ENCODE data around the gene THSD8.
A peak's percentile ranks its signal among the peaks of the same experiment; 100 is the strongest.
"Not testable (repeated sequence)": the region's sequence is repeated elsewhere in the genome, so short reads cannot be mapped to it uniquely, and the experiment has no call there.

The THSD8 gene

DNA sequence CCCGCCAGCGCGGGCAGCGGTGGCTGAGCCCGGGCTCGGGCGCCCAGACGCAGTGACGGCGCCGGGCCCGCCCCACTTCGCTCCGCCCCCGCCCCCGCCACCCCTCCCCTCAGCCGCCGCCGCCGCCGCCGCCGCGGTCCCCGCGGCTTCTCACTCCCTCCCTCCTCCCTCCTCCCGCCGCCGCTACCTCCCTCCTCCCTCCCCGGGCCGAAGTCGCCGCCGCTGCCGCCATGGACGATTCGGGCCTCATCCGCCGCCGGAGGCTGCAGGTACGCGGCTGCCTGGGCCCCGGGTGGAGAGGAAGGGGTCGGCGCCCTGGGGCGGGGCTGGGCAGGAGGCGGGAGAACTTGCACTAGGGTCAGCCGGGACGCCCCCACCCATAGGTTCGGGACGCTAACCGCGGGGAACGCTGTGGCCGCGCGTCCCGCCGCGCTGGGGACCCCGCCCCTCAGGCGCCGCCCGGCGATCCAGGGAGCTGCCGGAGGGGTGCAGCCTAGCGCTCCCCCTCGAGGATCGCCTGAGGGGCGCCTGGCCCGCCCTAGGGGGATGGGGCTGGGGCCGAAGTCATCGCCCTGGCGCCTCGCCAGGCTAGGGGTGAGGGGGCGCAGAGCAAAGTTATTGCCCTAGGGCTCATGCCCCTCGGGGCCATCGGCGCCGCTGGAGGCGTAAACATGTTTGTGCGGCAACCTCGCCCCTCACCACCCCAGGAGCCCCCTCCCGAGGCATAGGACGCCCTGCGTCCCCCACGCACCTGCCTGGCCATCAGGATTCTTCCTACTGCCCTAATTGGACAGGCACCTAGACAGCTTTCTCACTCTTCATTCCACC is 32.1 kb downstream of the THSD8 start:
- DNase-seq = peak; percentile 57

DNA sequence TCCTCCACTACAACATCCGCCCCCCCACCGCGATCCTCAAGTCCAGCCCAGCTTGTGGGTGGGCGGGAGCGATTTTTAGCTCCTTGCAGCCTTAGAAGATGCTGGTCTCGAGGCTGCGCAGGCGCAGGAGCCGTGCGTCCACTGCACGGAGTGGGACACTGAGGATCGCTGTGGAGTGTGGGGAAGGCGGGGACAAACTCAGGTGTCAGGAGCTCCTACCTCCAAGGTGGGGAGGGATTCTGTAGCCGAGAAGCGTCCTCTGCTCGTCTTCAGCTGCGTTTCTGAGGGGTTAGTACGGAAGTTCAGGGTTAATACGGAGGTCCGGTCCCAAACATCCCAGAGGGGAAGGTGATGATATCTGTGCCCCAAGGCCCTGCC is 32.7 kb downstream of the THSD8 start, which contains the start of gene RTBDN:
Gene RTBDN, minus strand, starts transcription at position 14 of the 378 bp plus-strand sequence. CDS start 4,600 bp downstream, outside the sequence.
- DNase-seq = peak; percentile 50

DNA sequence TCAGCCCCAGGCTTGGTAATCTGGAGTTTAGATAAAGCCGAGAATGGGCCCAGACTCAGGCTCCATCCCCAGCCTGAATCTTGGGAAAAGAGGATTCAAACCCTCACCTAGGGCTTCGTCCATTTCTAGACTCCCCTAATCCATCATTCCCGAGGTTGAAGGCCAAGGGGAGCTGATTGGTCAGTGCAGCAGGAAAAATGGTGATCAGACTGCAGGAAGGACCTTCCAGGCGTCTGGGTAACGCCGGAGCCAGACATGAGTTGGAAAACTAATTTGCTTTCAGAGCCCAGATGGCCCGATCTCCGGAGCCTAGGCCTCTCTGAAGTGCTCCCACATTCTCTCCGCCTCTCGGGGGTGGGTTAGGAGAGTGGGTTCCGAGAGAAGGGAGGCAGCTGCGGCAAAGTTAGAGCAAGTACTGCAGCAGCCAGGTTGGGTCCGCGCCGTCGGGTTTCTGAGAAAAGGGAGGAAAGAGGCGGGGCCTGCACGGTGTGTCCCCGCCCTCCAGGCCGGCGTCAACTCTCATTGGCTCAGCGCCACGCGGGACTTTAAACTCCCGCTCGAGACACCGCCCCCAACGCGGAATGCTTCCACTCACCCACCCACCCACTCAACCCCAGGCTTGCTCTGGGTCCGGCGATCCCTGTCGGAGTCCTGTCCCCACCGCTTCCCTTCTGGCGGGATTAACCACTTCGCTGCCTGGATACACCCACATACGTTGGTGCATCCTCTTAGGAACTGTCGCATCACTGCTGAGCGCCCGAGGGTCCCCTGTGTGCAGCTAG is 33.3 kb downstream of the THSD8 start:
- peak; percentile 56 for DNase-seq

DNA sequence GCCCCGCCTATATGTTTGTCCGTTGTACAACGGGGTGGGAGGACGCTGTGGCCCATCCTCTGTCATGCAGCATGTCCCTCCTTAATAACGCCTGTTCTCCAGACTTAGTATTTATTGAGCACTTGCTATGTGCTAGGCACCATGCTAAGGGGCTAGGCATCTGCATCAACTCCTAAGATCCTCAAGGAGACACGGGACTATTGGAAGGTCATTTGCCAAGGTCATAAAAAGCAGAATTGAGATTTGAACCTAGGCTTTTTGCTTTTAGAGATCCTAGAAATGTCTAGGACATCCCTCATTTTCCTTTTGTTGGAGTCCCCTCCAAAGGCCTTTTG is 34.6 kb downstream of the THSD8 start:
- DNase-seq = no peak

DNA sequence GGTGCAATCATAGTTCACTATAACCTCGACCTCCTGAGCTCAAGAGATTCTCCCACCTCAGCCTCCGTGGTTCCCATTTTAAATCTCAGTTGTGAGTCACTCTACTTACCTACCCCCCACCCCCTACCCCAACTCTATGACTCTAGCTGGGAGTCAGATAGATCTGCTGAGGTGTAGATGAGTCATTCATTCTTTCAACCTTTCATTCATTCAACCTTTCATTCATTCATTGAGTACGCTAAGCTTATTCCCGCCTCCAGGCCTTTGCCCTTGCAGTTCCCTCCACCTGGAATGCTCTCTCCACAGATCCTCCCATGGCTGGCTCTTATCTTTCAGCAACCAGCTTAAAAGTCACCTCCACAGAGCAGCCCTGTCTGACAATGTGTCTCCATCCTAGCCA is 35.4 kb downstream of the THSD8 start:
- DNase-seq = no peak

DNA sequence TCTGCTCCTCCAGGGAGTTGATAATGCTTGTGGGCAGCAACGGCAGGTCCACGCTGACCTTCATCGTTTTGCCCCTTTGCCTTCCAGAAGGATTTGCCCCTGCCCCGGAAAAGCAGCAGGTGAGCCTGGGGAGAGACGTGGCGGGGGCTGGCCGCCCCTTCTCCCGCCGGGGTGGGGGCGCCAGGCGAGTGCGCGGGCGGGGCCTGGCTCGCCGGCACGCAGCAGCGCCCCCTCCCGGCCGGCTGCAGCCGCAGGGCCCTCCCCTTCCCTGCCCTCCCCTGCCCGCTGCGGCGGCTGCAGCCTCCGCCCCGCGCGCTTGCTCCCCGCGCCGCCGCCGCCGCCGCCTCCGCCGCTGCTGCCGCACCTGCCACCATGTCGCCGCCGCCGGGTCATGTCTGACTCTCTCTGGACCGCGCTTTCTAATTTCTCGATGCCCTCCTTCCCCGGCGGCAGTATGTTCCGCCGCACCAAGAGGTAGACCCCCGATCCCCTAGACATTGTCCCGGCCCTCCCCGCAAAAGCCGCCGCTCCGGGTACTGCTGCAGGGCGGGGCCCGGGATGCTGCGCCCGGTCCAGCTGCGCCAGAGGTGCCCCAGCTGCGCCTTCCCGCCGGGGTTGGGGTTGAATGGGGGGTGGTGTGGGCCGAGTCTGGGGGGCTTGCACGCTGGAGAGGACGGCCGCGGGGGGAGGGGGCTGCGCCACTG is 36.5 kb downstream of the THSD8 start, which contains the start of gene MAST1:
Gene MAST1, plus strand, starts transcription at position 334 of the 704 bp plus-strand sequence. Its CDS starts 58 bp downstream, at position 392.
- peak; percentile 64 for DNase-seq

DNA sequence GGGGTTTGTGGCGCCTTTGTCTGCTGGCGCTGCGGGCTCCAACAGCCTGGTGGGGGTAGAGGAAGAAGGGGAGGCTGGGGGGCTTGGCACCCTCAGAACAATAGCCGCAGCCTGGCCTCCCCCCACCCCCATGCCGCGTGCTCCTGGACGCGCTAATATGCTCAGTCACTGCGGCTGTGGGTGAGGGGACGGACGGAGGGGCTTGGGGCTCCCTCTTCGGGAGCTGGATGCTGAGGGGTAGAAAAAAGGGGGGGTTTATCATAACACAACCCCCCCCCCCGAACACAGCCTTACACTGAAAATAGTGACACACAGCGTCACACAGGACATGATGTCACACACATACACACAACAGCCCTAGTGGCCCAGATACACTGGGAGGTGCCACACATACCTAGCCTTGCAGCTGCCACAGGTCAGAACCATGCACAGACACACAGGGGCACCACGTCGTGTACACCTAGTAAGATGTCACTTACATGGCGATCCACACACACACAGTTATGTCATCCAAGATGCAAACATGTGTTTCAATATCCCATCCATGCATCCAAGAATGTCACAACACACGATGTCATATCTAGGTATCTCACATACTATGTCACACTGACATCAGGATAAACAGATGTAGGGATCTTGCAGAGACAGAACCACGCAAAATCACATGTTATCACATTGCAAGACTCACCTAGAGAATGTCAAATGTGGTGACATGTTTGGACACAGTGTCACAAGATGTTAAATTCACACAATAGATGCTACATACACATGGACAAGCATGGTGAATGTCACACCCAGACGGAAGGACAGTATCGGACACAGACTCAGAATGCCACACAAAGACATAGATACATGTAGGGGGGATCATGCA is 37.3 kb downstream of the THSD8 start:
- peak; percentile 49 for DNase-seq

DNA sequence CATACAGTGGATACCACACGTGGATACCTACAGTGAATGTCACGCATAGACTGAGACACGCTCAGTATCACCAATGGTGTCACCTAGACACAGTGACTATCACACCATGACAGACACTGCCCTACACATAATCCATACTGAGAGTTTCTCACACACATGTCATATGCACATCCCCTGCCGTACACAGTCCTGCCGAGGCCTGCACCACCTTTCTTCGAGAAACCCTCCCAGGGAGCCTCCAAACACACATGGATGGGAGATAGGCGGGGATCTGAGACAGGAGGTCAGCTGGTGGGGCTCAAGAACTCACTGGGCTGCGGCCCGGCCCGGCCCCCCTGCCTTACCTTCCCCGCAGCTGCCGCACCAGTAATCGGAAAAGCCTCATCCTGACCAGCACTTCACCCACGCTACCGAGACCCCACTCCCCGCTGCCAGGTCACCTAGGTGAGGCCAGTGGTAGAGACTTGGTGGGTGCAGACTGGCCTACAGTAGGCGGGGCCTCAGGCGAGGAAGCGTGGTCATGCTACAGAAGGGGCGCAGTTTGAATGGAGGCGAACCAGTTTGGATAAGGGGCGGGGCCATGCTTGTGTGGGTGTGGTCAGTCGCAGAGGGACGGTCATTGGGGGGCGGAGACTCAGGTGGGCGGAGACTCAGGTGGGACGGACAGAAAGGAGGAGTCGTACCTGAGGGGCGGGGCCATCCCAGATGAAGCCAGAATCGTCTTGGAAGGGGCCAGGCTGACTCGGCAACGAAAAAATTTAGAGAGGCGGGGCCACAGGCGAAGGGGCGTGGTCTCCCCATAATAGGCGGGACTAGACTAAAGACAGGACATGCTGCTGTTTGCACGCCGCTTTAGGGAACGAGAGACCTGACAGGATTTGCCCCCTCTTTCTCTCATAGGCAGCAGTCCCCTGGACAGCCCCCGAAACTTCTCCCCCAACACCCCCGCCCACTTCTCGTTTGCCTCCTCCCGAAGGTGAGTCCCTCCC is 38.5 kb downstream of the THSD8 start:
- DNase-seq = peak; percentile 32

DNA sequence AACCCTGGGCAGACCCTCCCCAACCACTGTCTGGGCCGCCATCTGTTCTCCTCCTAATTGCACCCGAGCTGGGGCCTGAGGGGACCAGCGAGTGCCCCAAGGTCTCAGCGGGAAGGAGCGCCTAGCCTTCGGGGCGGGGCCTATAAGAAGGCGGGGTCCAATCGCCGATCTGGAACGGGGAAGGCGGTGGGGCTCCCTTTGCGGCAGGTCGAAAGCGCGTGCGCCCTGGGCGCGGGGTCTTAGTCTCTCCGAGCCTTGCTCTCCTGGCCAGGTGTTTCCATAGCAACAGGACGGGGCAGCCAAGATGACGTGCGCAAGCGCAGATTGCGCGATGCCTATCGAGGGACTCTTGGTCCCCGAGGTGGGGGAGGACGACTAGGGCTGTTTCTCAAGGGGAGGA is 39.2 kb downstream of the THSD8 start:
- no peak for DNase-seq

DNA sequence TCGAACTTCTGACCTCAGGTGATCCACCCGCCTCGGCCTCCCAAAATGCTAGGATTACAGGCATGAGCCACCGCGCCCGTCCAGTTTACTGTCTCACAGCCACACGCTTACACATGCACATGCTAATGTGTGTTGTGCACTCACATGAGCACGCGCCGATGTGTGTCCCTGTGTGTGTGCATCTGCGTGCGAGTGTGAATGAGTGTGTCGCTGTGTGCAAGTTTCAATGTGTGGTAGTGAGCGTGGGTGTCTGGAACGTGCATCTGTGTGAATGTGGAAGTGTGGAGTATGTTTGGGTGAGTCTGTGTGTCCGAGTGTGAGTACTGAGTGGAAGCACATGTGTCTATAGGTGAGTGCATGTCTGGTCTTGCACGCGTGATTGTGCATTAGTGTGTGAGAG is 40.6 kb downstream of the THSD8 start:
- DNase-seq = no peak

DNA sequence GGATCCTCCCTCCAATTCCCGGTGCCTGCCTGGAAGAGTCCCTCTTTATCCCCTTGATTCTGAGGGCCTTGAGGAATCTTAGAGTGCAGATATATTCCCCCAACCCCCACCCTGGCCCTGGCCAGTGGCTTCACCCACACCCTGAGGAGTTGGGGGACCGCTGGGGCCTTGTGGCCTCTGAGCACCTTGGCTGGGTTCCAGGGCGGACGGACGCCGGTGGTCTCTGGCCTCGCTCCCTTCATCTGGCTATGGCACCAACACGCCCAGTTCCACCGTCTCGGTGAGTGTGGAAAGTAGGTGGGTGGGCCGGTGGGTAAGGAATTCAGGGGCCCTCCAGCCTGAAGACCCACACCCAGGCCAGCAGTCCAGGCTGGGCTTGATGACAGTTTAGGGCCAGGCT is 41.5 kb downstream of the THSD8 start:
- DNase-seq = no peak

DNA sequence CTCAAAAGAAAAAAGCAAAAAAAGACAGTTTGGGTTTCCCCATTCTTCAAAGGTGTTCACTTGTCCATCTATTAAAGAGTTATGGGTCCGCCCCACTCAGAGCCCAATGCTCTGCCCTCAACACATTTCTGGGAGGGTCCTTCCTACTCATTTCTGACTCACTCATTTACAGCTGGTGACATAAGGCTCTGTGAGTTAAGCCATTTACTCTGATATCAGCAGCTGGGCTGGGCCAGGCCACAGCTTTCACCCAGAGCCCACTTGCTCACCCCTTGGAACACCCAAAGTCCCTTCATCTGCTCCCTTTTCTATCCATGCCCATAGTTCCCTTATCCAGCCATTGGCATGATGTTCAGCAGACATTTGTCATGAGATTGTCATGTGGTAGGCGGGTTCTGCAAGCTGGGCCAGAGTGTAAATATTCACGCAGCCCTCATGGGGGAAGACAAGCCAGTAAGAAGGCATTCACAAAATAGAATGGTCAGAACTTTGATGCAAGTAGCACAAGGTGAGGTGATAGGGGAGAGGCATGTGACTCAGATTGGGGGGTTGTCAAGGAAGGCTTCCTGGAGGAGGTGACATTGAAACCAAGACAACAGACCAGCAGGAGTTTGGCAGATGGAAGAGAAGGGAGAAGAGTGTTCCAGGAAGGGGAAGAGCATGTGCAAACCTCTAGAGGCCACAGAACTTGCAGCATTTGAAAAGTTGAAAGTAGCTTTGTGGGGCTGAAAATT is 42.3 kb downstream of the THSD8 start:
- DNase-seq = no peak

DNA sequence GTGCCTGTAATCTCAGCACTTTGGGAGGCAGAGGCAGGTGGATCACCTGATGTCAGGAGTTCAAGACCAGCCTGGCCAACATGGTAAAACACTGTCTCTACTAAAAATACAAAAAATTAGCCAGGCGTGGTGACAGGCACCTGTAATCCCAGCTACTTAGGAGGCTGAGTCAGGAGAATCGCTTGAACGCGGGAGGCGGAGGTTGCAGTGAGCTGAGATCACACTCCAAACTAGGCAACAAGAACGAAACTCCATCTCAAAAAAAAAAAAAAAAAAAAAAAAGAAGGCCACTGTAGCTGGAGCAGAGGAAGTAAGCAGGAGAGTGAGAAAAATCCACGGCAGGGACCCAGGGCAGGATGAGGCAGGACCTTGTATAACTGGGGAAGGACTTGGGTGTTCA is 44.7 kb downstream of the THSD8 start:
- DNase-seq = not testable (repeated sequence)

DNA sequence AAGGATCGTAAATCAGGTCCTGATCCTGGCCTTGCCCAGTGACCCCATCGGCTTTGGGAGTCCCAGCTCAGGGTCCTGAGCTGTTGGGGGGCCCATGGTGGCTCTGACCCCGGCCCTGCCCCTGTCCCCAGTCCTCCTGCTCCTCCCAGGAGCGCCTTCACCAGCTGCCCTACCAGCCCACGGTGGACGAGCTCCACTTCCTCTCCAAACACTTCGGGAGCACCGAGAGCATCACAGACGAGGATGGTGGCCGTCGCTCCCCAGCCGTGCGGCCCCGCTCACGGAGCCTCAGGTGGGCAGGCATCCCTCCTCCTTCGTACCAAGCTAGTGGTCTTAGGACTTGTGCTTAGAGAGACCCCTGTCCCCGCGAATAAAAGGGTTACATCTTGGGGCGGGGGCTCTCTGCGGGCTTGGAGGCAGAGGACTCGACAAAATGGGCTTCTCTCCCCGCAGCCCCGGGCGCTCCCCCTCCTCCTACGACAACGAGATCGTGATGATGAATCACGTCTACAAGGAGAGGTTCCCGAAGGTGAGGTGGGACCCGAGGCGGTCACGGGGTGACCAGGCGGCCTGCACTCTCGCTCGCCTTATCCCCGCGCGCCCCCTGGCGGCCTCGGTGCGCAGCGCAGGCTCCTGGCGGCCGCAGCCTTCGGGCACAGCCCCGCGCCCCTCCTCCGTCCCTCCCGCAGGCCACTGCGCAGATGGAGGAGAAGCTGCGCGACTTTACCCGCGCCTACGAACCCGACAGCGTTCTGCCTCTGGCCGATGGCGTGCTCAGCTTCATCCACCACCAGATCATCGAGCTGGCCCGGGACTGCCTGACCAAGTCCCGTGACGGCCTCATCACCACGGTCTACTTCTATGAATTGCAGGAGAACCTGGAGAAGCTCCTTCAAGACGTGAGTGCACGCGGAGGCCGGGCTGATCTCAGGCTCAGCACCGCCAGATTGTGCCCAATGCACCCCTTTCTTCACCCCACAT is 45.6 kb downstream of the THSD8 start:
- peak; percentile 58 for DNase-seq
